HepG2 (cell line): Measurements from ENCODE around the gene TRABD. TPM values are rescaled to one million over a fixed set of nuclear protein-coding genes. Genes with fewer than 3 reads are reported as not detected.

ENCODE experiments used
- ARNTL ChIP-seq: sonication (generic); formaldehyde crosslinking; IDR thresholded peaks from 2 replicates; pipeline ENCODE4 v1.4.0; 2020; ENCODE audit warnings: mild to moderate bottlenecking, missing genetic modification reagents
- CEBPZ ChIP-seq: IDR thresholded peaks from 2 replicates; pipeline ENCODE4 v1.6.1; 2012; ENCODE audit warnings: low read length, improper control_type of control experiment
- ETV5 ChIP-seq: IDR thresholded peaks from 2 replicates; pipeline ENCODE4 v1.6.1; 2018; ENCODE audit warnings: missing biosample characterization, missing genetic modification reagents, inconsistent platforms, borderline replicate concordance
- IRX3 ChIP-seq: sonication (generic); formaldehyde crosslinking; IDR thresholded peaks from 2 replicates; pipeline ENCODE4 v1.8.1; 2023; ENCODE audit warnings: mild to moderate bottlenecking, low read depth, missing genetic modification reagents, borderline replicate concordance
- MAFK ChIP-seq, 2 experiments: IDR thresholded peaks in 1 of 2; conservative IDR thresholded peaks in 1 of 2; 2 replicates each; pipeline ENCODE4 v1.6.1; 2011; ENCODE audit warnings: improper control_type of control experiment in 2 of 2, low read length in 2 of 2
- MAZ ChIP-seq, 2 experiments: sonication (generic) in 1 of 2; formaldehyde crosslinking in 1 of 2; IDR thresholded peaks; 2 replicates each; pipeline versions ENCODE4 v1.5.0 to v1.6.1; 2012 to 2020; ENCODE audit warnings: low read depth in 2 of 2, mild to moderate bottlenecking in 2 of 2, borderline replicate concordance in 1 of 2, improper control_type of control experiment in 1 of 2, low read length in 1 of 2, missing genetic modification reagents in 1 of 2, moderate library complexity in 1 of 2
- MED8 ChIP-seq: sonication (generic); formaldehyde crosslinking; IDR thresholded peaks from 2 replicates; pipeline ENCODE4 v1.8.1; 2023; ENCODE audit warnings: mild to moderate bottlenecking, missing genetic modification reagents; ENCODE audit not compliant: insufficient replicate concordance
- PATZ1 ChIP-seq: sonication (generic); formaldehyde crosslinking; IDR thresholded peaks from 2 replicates; pipeline ENCODE4 v1.4.0; 2020; ENCODE audit warnings: missing genetic modification reagents
- PLRG1 ChIP-seq: fragments of 450-650 bp; conservative IDR thresholded peaks from 2 replicates; pipeline ENCODE4 v1.6.1; 2016
- PPARG ChIP-seq: conservative IDR thresholded peaks from 2 replicates; pipeline ENCODE4 v1.6.1; 2016; ENCODE audit warnings: missing biosample characterization, missing genetic modification reagents
- RFXANK ChIP-seq: IDR thresholded peaks from 2 replicates; pipeline ENCODE4 v1.6.1; 2016
- TFDP2 ChIP-seq: sonication (generic); formaldehyde crosslinking; IDR thresholded peaks from 2 replicates; pipeline ENCODE4 v1.4.0; 2020; ENCODE audit warnings: missing genetic modification reagents
- YY1 ChIP-seq: IDR thresholded peaks from 2 replicates; pipeline ENCODE4 v1.6.1; 2011; ENCODE audit warnings: low read length, low read depth, moderate library complexity, mild to moderate bottlenecking; ENCODE audit not compliant: insufficient read depth, insufficient replicate concordance
- ZFY ChIP-seq: sonication (generic); formaldehyde crosslinking; IDR thresholded peaks from 2 replicates; pipeline ENCODE4 v1.4.0; 2020; ENCODE audit warnings: missing genetic modification reagents
- ZFYVE20 ChIP-seq: sonication (generic); formaldehyde crosslinking; IDR thresholded peaks from 2 replicates; pipeline ENCODE4 v1.8.0; 2023; ENCODE audit warnings: low read depth, mild to moderate bottlenecking, moderate library complexity, missing genetic modification reagents, borderline replicate concordance
- ZMYM4 ChIP-seq: sonication (generic); formaldehyde crosslinking; IDR thresholded peaks from 2 replicates; pipeline ENCODE4 v1.8.1; 2023; ENCODE audit warnings: mild to moderate bottlenecking, missing genetic modification reagents
- ZNF138 ChIP-seq: sonication (generic); formaldehyde crosslinking; IDR thresholded peaks from 2 replicates; pipeline ENCODE4 v1.5.0; 2020; ENCODE audit warnings: mild to moderate bottlenecking, low read depth, missing genetic modification reagents
- ZNF225 ChIP-seq: sonication (generic); formaldehyde crosslinking; IDR thresholded peaks from 2 replicates; pipeline ENCODE4 v1.4.0; 2020; ENCODE audit warnings: mild to moderate bottlenecking, missing genetic modification reagents
- ZNF350 ChIP-seq: sonication (generic); formaldehyde crosslinking; IDR thresholded peaks from 2 replicates; pipeline ENCODE4 v1.4.0; 2020; ENCODE audit warnings: mild to moderate bottlenecking, low read depth, missing genetic modification reagents, borderline replicate concordance
- ZNF546 ChIP-seq: sonication (generic); formaldehyde crosslinking; conservative IDR thresholded peaks from 2 replicates; pipeline ENCODE4 v1.8.1; 2023; ENCODE audit warnings: mild to moderate bottlenecking, missing genetic modification reagents
- ZNF569 ChIP-seq: sonication (generic); formaldehyde crosslinking; IDR thresholded peaks from 2 replicates; pipeline ENCODE4 v1.5.0; 2020; ENCODE audit warnings: mild to moderate bottlenecking, missing genetic modification reagents, moderate library complexity, borderline replicate concordance
- ZNF644 ChIP-seq: IDR thresholded peaks from 2 replicates; pipeline ENCODE4 v1.6.1; 2016; ENCODE audit warnings: low read depth
- ZNF777 ChIP-seq: sonication (generic); formaldehyde crosslinking; IDR thresholded peaks from 2 replicates; pipeline ENCODE4 v1.4.0; 2020; ENCODE audit warnings: missing genetic modification reagents
- ZNF891 ChIP-seq: sonication (generic); formaldehyde crosslinking; IDR thresholded peaks from 2 replicates; pipeline ENCODE4 v1.5.0; 2020; ENCODE audit warnings: mild to moderate bottlenecking, missing genetic modification reagents
- polyA plus RNA-seq, 8 experiments: library from polyadenylated mRNA; depleted of rRNA in 3 of 8; stranded (reverse) in 7 of 8; unstranded in 1 of 8; fragments of >200 nt; fragmentation: Illumina TruSeq in 4 of 8; extraction: Trizol in 4 of 8; gene quantifications; 2 replicates each; pipeline versions ENCODE4 v1.2.1 to v1.2.3, GENCODE V29; 2011 to 2016; ENCODE audit warnings: low read depth in 4 of 8, missing spikeins in 1 of 8, mixed read lengths in 1 of 8; ENCODE audit not compliant: insufficient read depth in 1 of 8
- total RNA-seq, 5 experiments: library from RNA; depleted of rRNA; stranded (reverse); fragments of >200 nt; fragmentation: Illumina TruSeq; extraction: Trizol; gene quantifications; 2 replicates each; pipeline ENCODE4 v1.2.3, GENCODE V29; 2016; ENCODE audit warnings: low read depth in 1 of 5

TRABD gene
- total and polyA plus RNA-seq, 2 of the 13 experiments (the other 11 are each of a cell fraction or from before 2014, with no cell fraction given) = 21.5 to 28.9 TPM

DNA sequence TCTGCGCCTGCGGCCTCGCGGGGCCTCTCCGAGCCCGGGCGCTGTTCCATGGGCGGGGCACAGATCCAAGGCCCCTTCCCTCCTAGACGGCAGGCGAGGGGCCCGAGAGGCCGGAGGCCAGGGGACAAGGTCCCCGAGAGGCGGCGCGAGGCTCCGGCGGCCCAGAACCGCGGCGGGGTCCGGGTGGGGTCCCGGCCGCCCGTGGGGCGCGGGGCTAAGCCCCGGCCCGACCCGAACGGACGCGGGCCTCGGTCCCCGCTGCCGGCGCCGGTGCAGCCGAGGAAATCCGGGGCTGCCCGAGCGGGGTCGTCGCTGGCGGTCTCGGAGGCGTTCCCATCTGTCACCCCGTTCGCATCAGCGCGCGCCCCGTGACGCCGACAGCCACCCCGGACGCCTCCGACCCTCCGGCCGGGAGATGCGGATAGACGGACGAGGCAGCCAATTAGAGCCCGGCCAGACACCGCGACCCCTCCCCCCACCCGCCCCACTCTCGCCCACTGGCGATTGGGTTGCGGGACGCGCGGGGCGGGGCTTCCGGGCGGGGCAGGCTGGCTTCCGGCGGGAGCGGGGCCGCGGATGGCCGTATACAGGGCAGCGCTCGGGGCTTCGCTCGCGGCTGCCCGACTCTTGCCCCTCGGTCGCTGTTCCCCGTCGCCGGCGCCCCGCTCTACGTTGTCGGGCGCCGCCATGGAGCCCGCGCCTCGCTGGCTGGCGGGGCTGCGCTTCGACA is 14.9 kb downstream of the TRABD start, which contains the start of gene SELENOO (continued):
- TF ChIP-seq ZFYVE20 (CRISPR knock-in tag) (no peak), ETV5 (CRISPR knock-in tag) (no peak), ZNF777 (CRISPR knock-in tag) (peak; percentile 77), ZNF569 (CRISPR knock-in tag) (no peak), PLRG1 (no peak), PPARG (CRISPR knock-in tag) (no peak), RFXANK (CRISPR knock-in tag) (no peak), CEBPZ (no peak), PATZ1 (peak; percentile 27; the same call in 1 of the 2 replicates), ZNF225 (no peak), ZMYM4 (CRISPR knock-in tag) (no peak), IRX3 (CRISPR knock-in tag) (no peak), ZFY (peak; percentile 67; the same call in 1 of the 2 replicates), ZNF891 (CRISPR knock-in tag) (0 out of 2 replicates have a peak, but pooled peaks have one; percentile 9), MAFK (conservative IDR thresholded peaks at IDR 0.05 in 1 of 2, IDR thresholded peaks at IDR 0.05 in 1 of 2; ENCODE audit: low read length in 2 of 2) (no peak), ZNF546 (CRISPR knock-in tag) (no peak), MED8 (no peak), YY1 (peak; percentile 73), ZNF350 (no peak), MAZ (IDR thresholded peaks at IDR 0.05; ENCODE audit: borderline replicate concordance, low read depth, low read length) (peak; percentile 59; the same call in 1 of the 2 replicates), MAZ (CRISPR knock-in tag; IDR thresholded peaks at IDR 0.05; ENCODE audit: low read depth) (peak; percentile 55), TFDP2 (peak; percentile 61; the same call in 1 of the 2 replicates), ARNTL (CRISPR knock-in tag) (0 out of 2 replicates have a peak, but pooled peaks have one; percentile 20), ZNF138 (CRISPR knock-in tag) (no peak), ZNF644 (CRISPR knock-in tag) (no peak)
